Skeletal muscle tissue (tissue), 4 donors: Measurements from ENCODE around the gene DACT2. TPM values are rescaled to one million over a fixed set of nuclear protein-coding genes. Genes with fewer than 3 reads are reported as not detected.

Experiments
- H3K27ac ChIP-seq: one replicate; pipeline ENCODE4 v1.7.0; 2013; ENCODE audit warnings: mild to moderate bottlenecking, low read depth, low read length, inconsistent platforms
- H3K27me3 ChIP-seq, 3 donors: one replicate each; pipeline ENCODE4 v1.7.0; 2013; ENCODE audit warnings: low read length in 3 of 3; ENCODE audit not compliant: control insufficient read depth in 3 of 3, insufficient read depth in 3 of 3
- H3K36me3 ChIP-seq, 3 donors: one replicate each; pipeline ENCODE4 v1.7.0; 2013; ENCODE audit warnings: low read length in 3 of 3; ENCODE audit not compliant: control insufficient read depth in 3 of 3, insufficient read depth in 3 of 3
- H3K4me1 ChIP-seq, 3 donors: one replicate each; pipeline ENCODE4 v1.7.0; 2013; ENCODE audit warnings: low read length in 3 of 3, mild to moderate bottlenecking in 3 of 3; ENCODE audit not compliant: control insufficient read depth in 3 of 3, insufficient read depth in 3 of 3
- H3K4me3 ChIP-seq, 3 donors: one replicate each; pipeline ENCODE4 v1.7.0; 2013; ENCODE audit warnings: low read length in 3 of 3
- H3K9ac ChIP-seq, 3 donors: one replicate each; pipeline ENCODE4 v1.7.0; 2013; ENCODE audit warnings: low read length in 3 of 3, mild to moderate bottlenecking in 3 of 3, moderate library complexity in 2 of 3, low read depth in 1 of 3
- H3K9me3 ChIP-seq, 3 donors: one replicate each; pipeline ENCODE4 v1.7.0; 2013; ENCODE audit warnings: low read length in 3 of 3; ENCODE audit not compliant: control insufficient read depth in 3 of 3
- total RNA-seq: library from RNA; depleted of rRNA; stranded (reverse); fragments of >200 nt; gene quantifications from one replicate; pipeline ENCODE4 v1.2.3, GENCODE V29; 2014
- donor health status: Osteomylitis.

Gene DACT2
- total RNA-seq, 1 donor from 2014 or later = 2.6 TPM

GRCh38 chr6:168299541-168300511 lies 19.8 kb downstream of the DACT2 start:
- Histone ChIP-seq H3K9ac (no peak overlapping the region), H3K27ac (no peak overlapping the region), H3K27me3 (peaks cover 0 to 10% (median 9%) of the 10 kb centered on the region in 3 donors), H3K9me3 (no peaks in the 10 kb centered on the region), H3K4me3 (no peak overlapping the region), H3K4me1 (no peaks in the 10 kb centered on the region), H3K36me3 (no peaks in the 10 kb centered on the region)

- Histone ChIP-seq H3K4me3 (no peak overlapping the region), H3K36me3 (no peaks in the 10 kb centered on the region), H3K9me3 (no peaks in the 10 kb centered on the region), H3K27ac (no peak overlapping the region), H3K27me3 (peaks cover 8 to 18% (median 9%) of the 10 kb centered on the region in 3 donors), H3K9ac (no peak overlapping the region), H3K4me1 (no peaks in the 10 kb centered on the region)
Observed at GRCh38 chr6:168297643-168298042, 21.9 kb downstream of the DACT2 start.

- Histone ChIP-seq H3K9me3 (peaks cover 0 to 1% (median 0%) of the 10 kb centered on the region in 3 donors), H3K9ac (no peak overlapping the region), H3K4me1 (no peaks in the 10 kb centered on the region), H3K27me3 (peaks cover 6 to 19% (median 9%) of the 10 kb centered on the region in 3 donors), H3K36me3 (no peaks in the 10 kb centered on the region), H3K4me3 (no peak overlapping the region), H3K27ac (no peak overlapping the region)
Observed at GRCh38 chr6:168294901-168295300, 24.7 kb downstream of the DACT2 start.

GRCh38 chr6:168293636-168294530 lies 25.7 kb downstream of the DACT2 start:
- Histone ChIP-seq H3K27me3 (peaks cover 8 to 21% (median 11%) of the 10 kb centered on the region in 3 donors), H3K27ac (no peak overlapping the region), H3K4me3 (no peak overlapping the region), H3K9me3 (peaks cover 0 to 3% (median 0%) of the 10 kb centered on the region in 3 donors), H3K36me3 (no peaks in the 10 kb centered on the region), H3K4me1 (no peaks in the 10 kb centered on the region), H3K9ac (no peak overlapping the region)

GRCh38 chr6:168292826-168293225 lies 26.8 kb downstream of the DACT2 start:
- Histone ChIP-seq H3K9ac (no peak overlapping the region), H3K4me3 (no peak overlapping the region), H3K9me3 (peaks cover 0 to 3% (median 0%) of the 10 kb centered on the region in 3 donors), H3K27ac (no peak overlapping the region), H3K27me3 (peaks cover 8 to 21% (median 11%) of the 10 kb centered on the region in 3 donors), H3K36me3 (no peaks in the 10 kb centered on the region), H3K4me1 (no peaks in the 10 kb centered on the region)

- Histone ChIP-seq H3K27me3 (peaks cover 8 to 15% (median 11%) of the 10 kb centered on the region in 3 donors), H3K4me3 (no peak overlapping the region), H3K27ac (no peak overlapping the region), H3K9me3 (peaks cover 0 to 3% (median 0%) of the 10 kb centered on the region in 3 donors), H3K4me1 (no peaks in the 10 kb centered on the region), H3K36me3 (no peaks in the 10 kb centered on the region), H3K9ac (no peak overlapping the region)
Observed at GRCh38 chr6:168291450-168291849, 28.1 kb downstream of the DACT2 start.

GRCh38 chr6:168290095-168290494 lies 29.5 kb downstream of the DACT2 start:
- no peaks in the 10 kb centered on the region for H3K36me3 ChIP-seq
- H3K27me3 ChIP-seq = peaks cover 10 to 15% (median 11%) of the 10 kb centered on the region in 3 donors
- no peak overlapping the region for H3K27ac ChIP-seq
- H3K9me3 ChIP-seq = peaks cover 0 to 3% (median 0%) of the 10 kb centered on the region in 3 donors
- no peak overlapping the region for H3K4me3 ChIP-seq
- no peak overlapping the region for H3K9ac ChIP-seq
- H3K4me1 ChIP-seq = no peaks in the 10 kb centered on the region

- no peak overlapping the region for H3K27ac ChIP-seq
- H3K36me3 ChIP-seq = no peaks in the 10 kb centered on the region
- H3K27me3 ChIP-seq = peaks cover 10 to 15% (median 11%) of the 10 kb centered on the region in 3 donors
- no peaks in the 10 kb centered on the region for H3K4me1 ChIP-seq
- no peak overlapping the region for H3K9ac ChIP-seq
- no peak overlapping the region for H3K4me3 ChIP-seq
- peaks cover 0 to 3% (median 0%) of the 10 kb centered on the region in 3 donors for H3K9me3 ChIP-seq
Observed at GRCh38 chr6:168289571-168289962, 30.0 kb downstream of the DACT2 start.

GRCh38 chr6:168288781-168289570 lies 30.6 kb downstream of the DACT2 start:
- Histone ChIP-seq H3K9ac (no peak overlapping the region), H3K4me3 (no peak overlapping the region), H3K36me3 (no peaks in the 10 kb centered on the region), H3K9me3 (peaks cover 0 to 3% (median 0%) of the 10 kb centered on the region in 3 donors), H3K27ac (no peak overlapping the region), H3K27me3 (peaks cover 9 to 17% (median 16%) of the 10 kb centered on the region in 3 donors), H3K4me1 (no peaks in the 10 kb centered on the region)
